ENCODE measurements around the gene LGR6. TPM values are rescaled to one million over a fixed set of nuclear protein-coding genes. Genes with fewer than 3 reads are reported as not detected.

LGR6 gene
- total RNA-seq, 1 experiment from 2014 or later, result 1.0 TPM

GRCh38 chr1:202168861-202169260, 24.7 kb upstream of the LGR6 start:
- no peaks in the 10 kb centered on the region for H4K20me1 ChIP-seq (ENCODE audit: control insufficient read depth, insufficient read depth, insufficient read length)
- H3K27ac ChIP-seq (ENCODE audit: insufficient read length, low read depth, low read length), result no peak overlapping the region
- no peak overlapping the region for H2BK20ac ChIP-seq (ENCODE audit: low read depth, low read length, poor library complexity, severe bottlenecking)
- no peak overlapping the region for H4K5ac ChIP-seq (ENCODE audit: insufficient read length, low read depth, low read length)
- H3K79me2 ChIP-seq (ENCODE audit: insufficient read depth, low read length), result no peaks in the 10 kb centered on the region
- no peaks in the 10 kb centered on the region for H3K79me1 ChIP-seq (ENCODE audit: insufficient read depth, low read depth, low read length, poor library complexity, severe bottlenecking)
- Mint-ChIP-seq H3K4me3 (no peak overlapping the region), H3K9me3 (no peaks in the 10 kb centered on the region), H3K27ac (no peak overlapping the region), H3K36me3 (ENCODE audit: insufficient read depth in 1 of 3, low read depth in 3 of 3) (no peaks in the 10 kb centered on the region), H3K4me1 (peaks cover 12 to 33% of the 10 kb centered on the region in 2 experiments), H3K27me3 (ENCODE audit: low read depth) (peaks cover 2% of the 10 kb centered on the region; the same call in 1 of the 2 replicates)
- no peak overlapping the region for H3K56ac ChIP-seq (ENCODE audit: insufficient read length, low read depth, low read length)
- H3K27me3 ChIP-seq (ENCODE audit: insufficient read depth, low read length), result no peaks in the 10 kb centered on the region
- H3K14ac ChIP-seq (ENCODE audit: insufficient read depth, low read length), result no peak overlapping the region; the same call in 1 of the 2 replicates
- no peaks in the 10 kb centered on the region for H3K4me1 ChIP-seq (ENCODE audit: insufficient read depth, low read length)
- no peak overlapping the region for H3K23ac ChIP-seq (ENCODE audit: insufficient read length, low read depth, low read length)
- no peaks in the 10 kb centered on the region for H3K9me3 ChIP-seq (ENCODE audit: control insufficient read depth, low read depth, low read length)
- H4K91ac ChIP-seq (ENCODE audit: insufficient read length, low read depth, low read length), result no peak overlapping the region
- H4K8ac ChIP-seq (replicated peaks; ENCODE audit: insufficient read length, low read depth, low read length), result no peak overlapping the region
- H2BK5ac ChIP-seq (ENCODE audit: insufficient read length, low read length), result no peak overlapping the region
- DNase-seq, result no peak
- H2BK12ac ChIP-seq (ENCODE audit: insufficient read length, low read depth, low read length), result no peak overlapping the region
- no peak overlapping the region for H2AK5ac ChIP-seq (ENCODE audit: insufficient read length, low read length)
- H2AFZ ChIP-seq (ENCODE audit: low read length), result no peak overlapping the region
- no peaks in the 10 kb centered on the region for H3K23me2 ChIP-seq (ENCODE audit: insufficient read length, low read depth, low read length, poor library complexity, severe bottlenecking)
- H2BK15ac ChIP-seq (ENCODE audit: low read depth, low read length), result no peak overlapping the region
- TF ChIP-seq CTCF (conservative IDR thresholded peaks at IDR 0.05), result no peak
- H3T11ph ChIP-seq (ENCODE audit: low read length), result no peak overlapping the region
- H3K18ac ChIP-seq (ENCODE audit: insufficient read length, low read depth, low read length), result no peak overlapping the region
- no peak overlapping the region for H3K4me2 ChIP-seq (ENCODE audit: insufficient read depth, insufficient read length, low read length)
- no peak overlapping the region for H3K9ac ChIP-seq (ENCODE audit: extremely low read depth, insufficient read length, low read length)
- H2BK120ac ChIP-seq (ENCODE audit: low read depth, low read length, poor library complexity, severe bottlenecking), result no peak overlapping the region
- no CpG with 5 or more reads among the region's 7 CpGs for whole genome bisulfite sequencing (ENCODE audit: extremely low coverage, insufficient read length, low lambda C conversion rate)
- no peak overlapping the region for H3K4ac ChIP-seq (ENCODE audit: low read depth, low read length)

Measured in H9 (cell line).